Measurements from ENCODE around the gene ROCK2. TPM values are rescaled to one million over a fixed set of nuclear protein-coding genes. Genes with fewer than 3 reads are reported as not detected.

ROCK2 gene
- total RNA-seq, 1 experiment from 2014 or later, result 64.4 TPM

DNA sequence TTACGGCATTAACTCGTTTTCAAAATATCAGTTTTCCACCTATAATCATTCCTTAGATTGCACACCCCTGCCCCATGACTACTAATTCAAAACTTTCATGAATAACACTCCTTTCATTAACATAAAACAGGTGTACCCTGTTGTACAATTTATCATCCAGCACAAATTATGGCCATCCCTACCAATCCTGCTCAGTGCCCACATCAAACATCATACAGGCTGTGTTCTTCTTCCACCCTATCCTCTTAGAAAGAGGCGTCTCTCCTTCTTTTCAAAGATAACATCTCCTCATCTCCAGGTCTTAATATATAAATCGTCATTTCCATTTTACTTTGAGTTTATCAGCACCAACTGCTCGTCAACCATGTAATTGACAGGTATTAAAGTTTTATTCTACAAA, 121.6 kb downstream of the ROCK2 start:
- no peaks in the 10 kb centered on the region for H3K36me3 ChIP-seq (ENCODE audit: control insufficient read depth, insufficient read depth, low read length)
- no peaks in the 10 kb centered on the region for H3K9me3 ChIP-seq
- intact Hi-C loops (cut with micrococcal nuclease; ENCODE audit: unreplicated experiment), result no loop called here
- ChIA-PET POLR2A (no interaction called here), CTCF (no interaction called here)
- H3K4me1 ChIP-seq, result no peaks in the 10 kb centered on the region
- H3K4me3 Mint-ChIP-seq (ENCODE audit: unreplicated experiment), result no peak overlapping the region
- no peak for TF ChIP-seq CTCF (IDR thresholded peaks at IDR 0.05; ENCODE audit: insufficient read depth in 1 of 2, low read depth in 1 of 2, low read length in 1 of 2, severe bottlenecking in 1 of 2, unreplicated experiment in 1 of 2)
- H3K36me3 Mint-ChIP-seq (ENCODE audit: insufficient read depth, unreplicated experiment), result peaks cover 55% of the 10 kb centered on the region
- no peak overlapping the region for H3K27ac Mint-ChIP-seq (ENCODE audit: unreplicated experiment)
- no peak overlapping the region for H3K4me3 ChIP-seq (ENCODE audit: low read depth, low read length)
- no peak for DNase-seq
- H3K27me3 ChIP-seq (replicated peaks; ENCODE audit: control insufficient read depth, insufficient read depth, low read length), result no peaks in the 10 kb centered on the region
- BruUV-seq (replicated peaks), result no TSS peak
- no peaks in the 10 kb centered on the region for H3K9me3 Mint-ChIP-seq (ENCODE audit: unreplicated experiment)
- no peaks in the 10 kb centered on the region for H3K27me3 Mint-ChIP-seq (ENCODE audit: insufficient read depth, unreplicated experiment)
- no peaks in the 10 kb centered on the region for H3K4me1 Mint-ChIP-seq (ENCODE audit: low read depth, unreplicated experiment)

- no peak for DNase-seq
- H3K27ac Mint-ChIP-seq (ENCODE audit: unreplicated experiment), result no peak overlapping the region
- no peaks in the 10 kb centered on the region for H3K36me3 ChIP-seq (ENCODE audit: control insufficient read depth, insufficient read depth, low read length)
Observed at GRCh38 chr2:11220445-11220844, 124.0 kb downstream of the ROCK2 start.

DNA sequence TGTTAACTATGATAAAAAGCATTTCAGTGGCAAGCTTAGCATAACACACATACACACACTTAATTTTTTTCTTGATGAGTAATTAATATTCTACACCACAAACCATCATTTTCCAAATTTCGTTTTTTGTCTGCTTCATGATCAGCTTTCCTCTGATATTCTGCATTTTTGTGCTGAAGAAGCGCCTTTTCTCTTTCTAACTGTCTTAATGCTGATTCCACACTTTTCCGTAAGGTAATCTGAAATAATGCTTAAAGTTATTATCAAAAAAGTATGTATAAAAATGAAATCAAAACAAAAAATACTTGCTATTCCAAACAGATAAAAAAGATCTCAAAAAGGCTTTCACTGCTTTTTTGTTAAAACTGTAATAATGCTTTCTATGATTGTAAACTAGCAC, 129.0 kb downstream of the ROCK2 start:
- Mint-ChIP-seq H3K9me3 (ENCODE audit: unreplicated experiment) (no peaks in the 10 kb centered on the region), H3K27me3 (ENCODE audit: insufficient read depth, unreplicated experiment) (no peaks in the 10 kb centered on the region), H3K27ac (ENCODE audit: unreplicated experiment) (no peak overlapping the region), H3K4me3 (ENCODE audit: unreplicated experiment) (no peak overlapping the region), H3K36me3 (ENCODE audit: insufficient read depth, unreplicated experiment) (peaks cover 73% of the 10 kb centered on the region), H3K4me1 (ENCODE audit: low read depth, unreplicated experiment) (no peaks in the 10 kb centered on the region)
- POLR2A ChIA-PET, result no interaction called here
- Histone ChIP-seq H3K9me3 (no peaks in the 10 kb centered on the region), H3K27me3 (replicated peaks; ENCODE audit: control insufficient read depth, insufficient read depth, low read length) (no peaks in the 10 kb centered on the region), H3K4me1 (no peaks in the 10 kb centered on the region), H3K36me3 (ENCODE audit: control insufficient read depth, insufficient read depth, low read length) (no peaks in the 10 kb centered on the region), H3K4me3 (ENCODE audit: low read depth, low read length) (no peak overlapping the region)
- BruUV-seq (replicated peaks), result no TSS peak
- CTCF ChIA-PET, result interaction anchor here (0.7 kb wide), 1 partner anchor 131 kb away, joined by 3 read pairs; no protein-coding TSS in a partner anchor
- intact Hi-C loops (cut with micrococcal nuclease; ENCODE audit: unreplicated experiment), result no loop called here
- DNase-seq, result no peak
- TF ChIP-seq CTCF (IDR thresholded peaks at IDR 0.05; ENCODE audit: insufficient read depth in 1 of 2, low read depth in 1 of 2, low read length in 1 of 2, severe bottlenecking in 1 of 2, unreplicated experiment in 1 of 2), result no peak

More at GRCh38 chr2:11220445-11220844, 124.0 kb downstream of the ROCK2 start:
- Mint-ChIP-seq H3K27me3 (ENCODE audit: insufficient read depth, unreplicated experiment) (no peaks in the 10 kb centered on the region), H3K4me1 (ENCODE audit: low read depth, unreplicated experiment) (no peaks in the 10 kb centered on the region), H3K4me3 (ENCODE audit: unreplicated experiment) (no peak overlapping the region), H3K36me3 (ENCODE audit: insufficient read depth, unreplicated experiment) (peaks cover 59% of the 10 kb centered on the region), H3K9me3 (ENCODE audit: unreplicated experiment) (no peaks in the 10 kb centered on the region)
- intact Hi-C loops (cut with micrococcal nuclease; ENCODE audit: unreplicated experiment), result no loop called here
- Histone ChIP-seq H3K4me3 (ENCODE audit: low read depth, low read length) (no peak overlapping the region), H3K4me1 (no peaks in the 10 kb centered on the region), H3K27me3 (replicated peaks; ENCODE audit: control insufficient read depth, insufficient read depth, low read length) (no peaks in the 10 kb centered on the region), H3K9me3 (no peaks in the 10 kb centered on the region)
- ChIA-PET CTCF (no interaction called here), POLR2A (no interaction called here)
- no peak for TF ChIP-seq CTCF (IDR thresholded peaks at IDR 0.05; ENCODE audit: insufficient read depth in 1 of 2, low read depth in 1 of 2, low read length in 1 of 2, severe bottlenecking in 1 of 2, unreplicated experiment in 1 of 2)
- BruUV-seq (replicated peaks), result no TSS peak
